ENCODE results near the gene SARS1.

Gene SARS1

GRCh38 chr1:109269212-109269980 lies 55.7 kb downstream of the SARS1 start:
- no peak overlapping the region for H3K27ac ChIP-seq (ENCODE audit: low read length)
- H3K4me3 ChIP-seq (ENCODE audit: low read length): no peak overlapping the region
- no peaks in the 10 kb centered on the region for H3K9me3 ChIP-seq (ENCODE audit: insufficient read depth, low read depth, low read length)
- H3K9ac ChIP-seq (ENCODE audit: low read depth, low read length): no peak overlapping the region
- H3K4me1 ChIP-seq (ENCODE audit: insufficient read depth, low read length): 0 out of 2 replicates have a peak, but pooled peaks cover 3% of the 10 kb centered on the region
- H3K27me3 ChIP-seq (ENCODE audit: insufficient read depth, low read length): no peaks in the 10 kb centered on the region
- H3K36me3 ChIP-seq (ENCODE audit: insufficient read depth, low read depth, low read length): peaks cover 70% of the 10 kb centered on the region

GRCh38 chr1:109269981-109270622 lies 56.4 kb downstream of the SARS1 start:
- 0 out of 2 replicates have a peak, but pooled peaks cover 3% of the 10 kb centered on the region for H3K4me1 ChIP-seq (ENCODE audit: insufficient read depth, low read length)
- H3K27ac ChIP-seq (ENCODE audit: low read length): no peak overlapping the region
- no peak overlapping the region for H3K9ac ChIP-seq (ENCODE audit: low read depth, low read length)
- H3K36me3 ChIP-seq (ENCODE audit: insufficient read depth, low read depth, low read length): peaks cover 63% of the 10 kb centered on the region
- no peaks in the 10 kb centered on the region for H3K9me3 ChIP-seq (ENCODE audit: insufficient read depth, low read depth, low read length)
- no peak overlapping the region for H3K4me3 ChIP-seq (ENCODE audit: low read length)
- H3K27me3 ChIP-seq (ENCODE audit: insufficient read depth, low read length): no peaks in the 10 kb centered on the region

GRCh38 chr1:109270623-109271317 lies 57.1 kb downstream of the SARS1 start:
- H3K36me3 ChIP-seq (ENCODE audit: insufficient read depth, low read depth, low read length): peaks cover 56% of the 10 kb centered on the region
- H3K27me3 ChIP-seq (ENCODE audit: insufficient read depth, low read length): no peaks in the 10 kb centered on the region
- no peak overlapping the region for H3K4me3 ChIP-seq (ENCODE audit: low read length)
- H3K9ac ChIP-seq (ENCODE audit: low read depth, low read length): no peak overlapping the region
- H3K27ac ChIP-seq (ENCODE audit: low read length): no peak overlapping the region
- H3K9me3 ChIP-seq (ENCODE audit: insufficient read depth, low read depth, low read length): no peaks in the 10 kb centered on the region
- peaks cover 3% of the 10 kb centered on the region; the same call in 1 of the 2 replicates for H3K4me1 ChIP-seq (ENCODE audit: insufficient read depth, low read length)

GRCh38 chr1:109271458-109271857 lies 57.7 kb downstream of the SARS1 start:
- Histone ChIP-seq H3K4me1 (ENCODE audit: insufficient read depth, low read length) (peaks cover 3% of the 10 kb centered on the region; the same call in 1 of the 2 replicates), H3K27me3 (ENCODE audit: insufficient read depth, low read length) (no peaks in the 10 kb centered on the region), H3K9ac (ENCODE audit: low read depth, low read length) (no peak overlapping the region), H3K4me3 (ENCODE audit: low read length) (no peak overlapping the region), H3K9me3 (ENCODE audit: insufficient read depth, low read depth, low read length) (no peaks in the 10 kb centered on the region), H3K27ac (ENCODE audit: low read length) (no peak overlapping the region), H3K36me3 (ENCODE audit: insufficient read depth, low read depth, low read length) (peaks cover 52% of the 10 kb centered on the region)

- Histone ChIP-seq H3K36me3 (ENCODE audit: insufficient read depth, low read depth, low read length) (peaks cover 51% of the 10 kb centered on the region), H3K27me3 (ENCODE audit: insufficient read depth, low read length) (no peaks in the 10 kb centered on the region), H3K9me3 (ENCODE audit: insufficient read depth, low read depth, low read length) (no peaks in the 10 kb centered on the region), H3K9ac (ENCODE audit: low read depth, low read length) (no peak overlapping the region), H3K4me1 (ENCODE audit: insufficient read depth, low read length) (peaks cover 3% of the 10 kb centered on the region; the same call in 1 of the 2 replicates), H3K27ac (ENCODE audit: low read length) (no peak overlapping the region), H3K4me3 (ENCODE audit: low read length) (no peak overlapping the region)
These were observed 58.5 kb downstream of the SARS1 start for GRCh38 chr1:109272021-109272799.

GRCh38 chr1:109272831-109273547 lies 59.3 kb downstream of the SARS1 start:
- Histone ChIP-seq H3K36me3 (ENCODE audit: insufficient read depth, low read depth, low read length) (peaks cover 49% of the 10 kb centered on the region), H3K9me3 (ENCODE audit: insufficient read depth, low read depth, low read length) (no peaks in the 10 kb centered on the region), H3K27ac (ENCODE audit: low read length) (no peak overlapping the region), H3K27me3 (ENCODE audit: insufficient read depth, low read length) (no peaks in the 10 kb centered on the region), H3K9ac (ENCODE audit: low read depth, low read length) (no peak overlapping the region), H3K4me1 (ENCODE audit: insufficient read depth, low read length) (peaks cover 3% of the 10 kb centered on the region; the same call in 1 of the 2 replicates), H3K4me3 (ENCODE audit: low read length) (no peak overlapping the region)

- H3K4me3 ChIP-seq (ENCODE audit: low read length): no peak overlapping the region
- H3K9ac ChIP-seq (ENCODE audit: low read depth, low read length): no peak overlapping the region
These were observed 60.0 kb downstream of the SARS1 start for GRCh38 chr1:109273570-109274288.

GRCh38 chr1:109274533-109275476 lies 61.1 kb downstream of the SARS1 start:
- Histone ChIP-seq H3K9ac (ENCODE audit: low read depth, low read length) (no peak overlapping the region), H3K4me1 (ENCODE audit: insufficient read depth, low read length) (peaks cover 3% of the 10 kb centered on the region; the same call in 1 of the 2 replicates), H3K27me3 (ENCODE audit: insufficient read depth, low read length) (no peaks in the 10 kb centered on the region), H3K9me3 (ENCODE audit: insufficient read depth, low read depth, low read length) (no peaks in the 10 kb centered on the region), H3K4me3 (ENCODE audit: low read length) (no peak overlapping the region; the same call in 1 of the 2 replicates), H3K27ac (ENCODE audit: low read length) (no peak overlapping the region), H3K36me3 (ENCODE audit: insufficient read depth, low read depth, low read length) (peaks cover 49% of the 10 kb centered on the region)

More at GRCh38 chr1:109273570-109274288, 60.0 kb downstream of the SARS1 start:
- no peaks in the 10 kb centered on the region for H3K9me3 ChIP-seq (ENCODE audit: insufficient read depth, low read depth, low read length)
- H3K27ac ChIP-seq (ENCODE audit: low read length): no peak overlapping the region
- H3K4me1 ChIP-seq (ENCODE audit: insufficient read depth, low read length): peaks cover 3% of the 10 kb centered on the region; the same call in 1 of the 2 replicates
- peaks cover 51% of the 10 kb centered on the region for H3K36me3 ChIP-seq (ENCODE audit: insufficient read depth, low read depth, low read length)
- no peaks in the 10 kb centered on the region for H3K27me3 ChIP-seq (ENCODE audit: insufficient read depth, low read length)

- Histone ChIP-seq H3K4me3 (ENCODE audit: low read length) (no peak overlapping the region), H3K36me3 (ENCODE audit: insufficient read depth, low read depth, low read length) (peaks cover 49% of the 10 kb centered on the region), H3K27ac (ENCODE audit: low read length) (no peak overlapping the region), H3K4me1 (ENCODE audit: insufficient read depth, low read length) (peaks cover 3% of the 10 kb centered on the region; the same call in 1 of the 2 replicates), H3K27me3 (ENCODE audit: insufficient read depth, low read length) (no peaks in the 10 kb centered on the region), H3K9me3 (ENCODE audit: insufficient read depth, low read depth, low read length) (no peaks in the 10 kb centered on the region), H3K9ac (ENCODE audit: low read depth, low read length) (no peak overlapping the region)
These were observed 62.1 kb downstream of the SARS1 start for GRCh38 chr1:109275706-109276345.
